GM08714 (cell line): ENCODE measurements around the gene DYNLT1.
"Not testable (repeated sequence)": the region's sequence is repeated elsewhere in the genome, so short reads cannot be mapped to it uniquely, and the experiment has no call there.

Source experiments
- H3K4me3 ChIP-seq: fragments of 200-500 bp; sonication (Bioruptor generic); 2 replicates; pipeline ENCODE4 v1.5.1; 2014; ENCODE audit warnings: mild to moderate bottlenecking, low read length, inconsistent platforms
- ZNF274 ChIP-seq: IDR thresholded peaks from 2 replicates; pipeline ENCODE4 v1.6.1; 2012; ENCODE audit warnings: mild to moderate bottlenecking, low read depth, low read length

DYNLT1 gene

GRCh38 chr6:158638324-158638854 lies 6.2 kb downstream of the DYNLT1 start:
- no peak for TF ChIP-seq ZNF274
- no peak overlapping the region for H3K4me3 ChIP-seq

- no peak overlapping the region for H3K4me3 ChIP-seq
- no peak for TF ChIP-seq ZNF274
Measured at GRCh38 chr6:158636778-158637177, 7.8 kb downstream of the DYNLT1 start.

- no peak for TF ChIP-seq ZNF274
Measured at GRCh38 chr6:158635427-158636073, 9.0 kb downstream of the DYNLT1 start.

GRCh38 chr6:158634695-158635426 lies 9.7 kb downstream of the DYNLT1 start:
- H3K4me3 ChIP-seq = no peak overlapping the region
- no peak for TF ChIP-seq ZNF274

More at GRCh38 chr6:158635427-158636073, 9.0 kb downstream of the DYNLT1 start:
- H3K4me3 ChIP-seq = no peak overlapping the region

GRCh38 chr6:158633127-158633526 lies 11.4 kb downstream of the DYNLT1 start:
- no peak for TF ChIP-seq ZNF274
- no peak overlapping the region for H3K4me3 ChIP-seq

GRCh38 chr6:158632538-158633119 lies 11.9 kb downstream of the DYNLT1 start:
- not testable (repeated sequence) for H3K4me3 ChIP-seq

- H3K4me3 ChIP-seq = no peak overlapping the region
- no peak for TF ChIP-seq ZNF274
Measured at GRCh38 chr6:158631678-158632537, 12.6 kb downstream of the DYNLT1 start.

GRCh38 chr6:158630938-158631616 lies 13.5 kb downstream of the DYNLT1 start:
- H3K4me3 ChIP-seq = no peak overlapping the region
- no peak for TF ChIP-seq ZNF274

- H3K4me3 ChIP-seq = no peak overlapping the region
- no peak for TF ChIP-seq ZNF274
Measured at GRCh38 chr6:158629367-158630221, 14.9 kb downstream of the DYNLT1 start.

- no peak overlapping the region for H3K4me3 ChIP-seq
- TF ChIP-seq ZNF274 = no peak
Measured at GRCh38 chr6:158628542-158628941, 16.0 kb downstream of the DYNLT1 start.

GRCh38 chr6:158627940-158628211 lies 16.7 kb downstream of the DYNLT1 start:
- H3K4me3 ChIP-seq = no peak overlapping the region
- TF ChIP-seq ZNF274 = no peak

- no peak overlapping the region for H3K4me3 ChIP-seq
- no peak for TF ChIP-seq ZNF274
Measured at GRCh38 chr6:158627168-158627939, 17.2 kb downstream of the DYNLT1 start.
